WTC11 (cell line): ENCODE measurements around the gene ATP6V0D1. TPM values are rescaled to one million over a fixed set of nuclear protein-coding genes. Genes with fewer than 3 reads are reported as not detected.

Experiments used
- ATAC-seq: fragments of 200-7000 bp; cut with Tn5 transposase; 2 replicates; pipeline ENCODE4 v1.10.0; 2021; ENCODE audit warnings: mild to moderate bottlenecking, moderate library complexity
- CTCF ChIA-PET: fragments of 300-600 bp; sonication (Branson Sonifier 250); formaldehyde crosslinking; loops from one replicate; lab custom pipeline; 2021; ENCODE audit warnings: antibody characterized with exemption; lab: Charles Lee
- POLR2A ChIA-PET: fragments of 350-600 bp; sonication (Branson Sonifier 250); formaldehyde crosslinking; loops from one replicate; lab custom pipeline; 2021; ENCODE audit warnings: antibody characterized with exemption; lab: Charles Lee
- DNase-seq: peaks from one replicate; pipeline ENCODE4 v3.0.0; 2021; ENCODE audit warnings: low spot score
- H3K27ac Mint-ChIP-seq: 2 replicates; pipeline ENCODE4 v1.8.0; 2021; ENCODE audit warnings: mixed read lengths
- H3K27me3 Mint-ChIP-seq: 2 replicates; pipeline ENCODE4 v1.8.0; 2021; ENCODE audit warnings: low read depth, mild to moderate bottlenecking, moderate library complexity, mixed read lengths
- H3K36me3 Mint-ChIP-seq: 2 replicates; pipeline ENCODE4 v1.8.0; 2021; ENCODE audit warnings: mixed read lengths
- H3K4me1 Mint-ChIP-seq: 2 replicates; pipeline ENCODE4 v1.8.0; 2022; ENCODE audit warnings: mixed read lengths
- H3K4me3 Mint-ChIP-seq: 2 replicates; pipeline ENCODE4 v1.8.0; 2021; ENCODE audit warnings: mild to moderate bottlenecking, moderate library complexity, mixed read lengths
- H3K9me3 Mint-ChIP-seq: 2 replicates; pipeline ENCODE4 v1.8.0; 2021; ENCODE audit warnings: mixed read lengths
- AR ChIP-seq: fragments of 250-450 bp; sonication (Bioruptor Pico); IDR thresholded peaks from 2 replicates; pipeline ENCODE4 v1.9.0; 2021; ENCODE audit warnings: mild to moderate bottlenecking
- MXD4 ChIP-seq: fragments of 250-450 bp; sonication (Bioruptor Pico); IDR thresholded peaks from 2 replicates; pipeline ENCODE4 v1.8.0; 2021; ENCODE audit warnings: mild to moderate bottlenecking, moderate library complexity, borderline replicate concordance
- OVOL2 ChIP-seq: fragments of 250-450 bp; sonication (Bioruptor Pico); IDR thresholded peaks from 2 replicates; pipeline ENCODE4 v1.9.0; 2021; ENCODE audit warnings: mild to moderate bottlenecking, borderline replicate concordance
- STAT6 ChIP-seq: sonication (generic); formaldehyde crosslinking; conservative IDR thresholded peaks from 2 replicates; pipeline ENCODE4 v1.8.1; 2023; ENCODE audit warnings: mild to moderate bottlenecking, low read depth, missing genetic modification reagents, moderate library complexity
- TCF7 ChIP-seq: sonication (generic); formaldehyde crosslinking; IDR thresholded peaks from 2 replicates; pipeline ENCODE4 v1.8.0; 2022; ENCODE audit warnings: mild to moderate bottlenecking, low read depth, missing genetic modification reagents, moderate library complexity
- ZNF317 ChIP-seq: sonication (generic); formaldehyde crosslinking; IDR thresholded peaks from 2 replicates; pipeline ENCODE4 v1.8.1; 2023; ENCODE audit warnings: low read depth, mild to moderate bottlenecking, moderate library complexity, missing genetic modification reagents, borderline replicate concordance
- total RNA-seq: library from RNA; stranded (reverse); gene quantifications from 3 replicates; pipeline ENCODE4 v1.2.3, GENCODE V29; 2021
- TF ChIP-seq, protein P1 (sequence below): sonication (generic); formaldehyde crosslinking; IDR thresholded peaks from 2 replicates; pipeline ENCODE4 v1.8.1; 2022; ENCODE audit warnings: missing genetic modification reagents, borderline replicate concordance
- TF ChIP-seq, protein P2 (sequence below): sonication (generic); formaldehyde crosslinking; IDR thresholded peaks from 2 replicates; pipeline ENCODE4 v1.8.0; 2023; ENCODE audit warnings: mild to moderate bottlenecking, missing genetic modification reagents
- TF ChIP-seq, protein P3 (sequence below): sonication (generic); formaldehyde crosslinking; IDR thresholded peaks from 2 replicates; pipeline ENCODE4 v1.8.1; 2023; ENCODE audit warnings: mild to moderate bottlenecking, missing genetic modification reagents, borderline replicate concordance

Gene ATP6V0D1
- total RNA-seq, 1 experiment from 2014 or later: 44.1 TPM

GRCh38 chr16:67516296-67517154 is 35.6 kb upstream of the ATP6V0D1 start:
- Mint-ChIP-seq H3K4me3 (no peak overlapping the region), H3K4me1 (no peaks in the 10 kb centered on the region), H3K27me3 (peaks cover 50% of the 10 kb centered on the region), H3K9me3 (no peaks in the 10 kb centered on the region), H3K27ac (no peak overlapping the region), H3K36me3 (no peaks in the 10 kb centered on the region)
- POLR2A ChIA-PET: no interaction called here
- CTCF ChIA-PET: interaction anchor here (1.0 to 5.8 kb wide), 10 partner anchors 9 to 368 kb away, joined by 3 to 70 read pairs (median 4); partner anchors contain the start of gene ATP6V0D1
- DNase-seq (no peak), ATAC-seq (no peak)
- TF ChIP-seq AR (CRISPR knock-in tag): no peak
- TF ChIP-seq STAT6 (CRISPR knock-in tag): no peak
- TF ChIP-seq, protein P1, sequence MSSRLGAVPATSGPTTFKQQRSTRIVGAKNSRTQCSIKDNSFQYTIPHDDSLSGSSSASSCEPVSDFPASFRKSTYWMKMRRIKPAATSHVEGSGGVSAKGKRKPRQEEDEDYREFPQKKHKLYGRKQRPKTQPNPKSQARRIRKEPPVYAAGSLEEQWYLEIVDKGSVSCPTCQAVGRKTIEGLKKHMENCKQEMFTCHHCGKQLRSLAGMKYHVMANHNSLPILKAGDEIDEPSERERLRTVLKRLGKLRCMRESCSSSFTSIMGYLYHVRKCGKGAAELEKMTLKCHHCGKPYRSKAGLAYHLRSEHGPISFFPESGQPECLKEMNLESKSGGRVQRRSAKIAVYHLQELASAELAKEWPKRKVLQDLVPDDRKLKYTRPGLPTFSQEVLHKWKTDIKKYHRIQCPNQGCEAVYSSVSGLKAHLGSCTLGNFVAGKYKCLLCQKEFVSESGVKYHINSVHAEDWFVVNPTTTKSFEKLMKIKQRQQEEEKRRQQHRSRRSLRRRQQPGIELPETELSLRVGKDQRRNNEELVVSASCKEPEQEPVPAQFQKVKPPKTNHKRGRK (CRISPR knock-in tag): no peak
- TF ChIP-seq, protein P2, sequence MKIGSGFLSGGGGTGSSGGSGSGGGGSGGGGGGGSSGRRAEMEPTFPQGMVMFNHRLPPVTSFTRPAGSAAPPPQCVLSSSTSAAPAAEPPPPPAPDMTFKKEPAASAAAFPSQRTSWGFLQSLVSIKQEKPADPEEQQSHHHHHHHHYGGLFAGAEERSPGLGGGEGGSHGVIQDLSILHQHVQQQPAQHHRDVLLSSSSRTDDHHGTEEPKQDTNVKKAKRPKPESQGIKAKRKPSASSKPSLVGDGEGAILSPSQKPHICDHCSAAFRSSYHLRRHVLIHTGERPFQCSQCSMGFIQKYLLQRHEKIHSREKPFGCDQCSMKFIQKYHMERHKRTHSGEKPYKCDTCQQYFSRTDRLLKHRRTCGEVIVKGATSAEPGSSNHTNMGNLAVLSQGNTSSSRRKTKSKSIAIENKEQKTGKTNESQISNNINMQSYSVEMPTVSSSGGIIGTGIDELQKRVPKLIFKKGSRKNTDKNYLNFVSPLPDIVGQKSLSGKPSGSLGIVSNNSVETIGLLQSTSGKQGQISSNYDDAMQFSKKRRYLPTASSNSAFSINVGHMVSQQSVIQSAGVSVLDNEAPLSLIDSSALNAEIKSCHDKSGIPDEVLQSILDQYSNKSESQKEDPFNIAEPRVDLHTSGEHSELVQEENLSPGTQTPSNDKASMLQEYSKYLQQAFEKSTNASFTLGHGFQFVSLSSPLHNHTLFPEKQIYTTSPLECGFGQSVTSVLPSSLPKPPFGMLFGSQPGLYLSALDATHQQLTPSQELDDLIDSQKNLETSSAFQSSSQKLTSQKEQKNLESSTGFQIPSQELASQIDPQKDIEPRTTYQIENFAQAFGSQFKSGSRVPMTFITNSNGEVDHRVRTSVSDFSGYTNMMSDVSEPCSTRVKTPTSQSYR (CRISPR knock-in tag): no peak
- no peak for TF ChIP-seq TCF7
- no peak for TF ChIP-seq MXD4
- TF ChIP-seq OVOL2 (CRISPR knock-in tag): no peak
- no peak for TF ChIP-seq ZNF317 (CRISPR knock-in tag)
- TF ChIP-seq, protein P3, sequence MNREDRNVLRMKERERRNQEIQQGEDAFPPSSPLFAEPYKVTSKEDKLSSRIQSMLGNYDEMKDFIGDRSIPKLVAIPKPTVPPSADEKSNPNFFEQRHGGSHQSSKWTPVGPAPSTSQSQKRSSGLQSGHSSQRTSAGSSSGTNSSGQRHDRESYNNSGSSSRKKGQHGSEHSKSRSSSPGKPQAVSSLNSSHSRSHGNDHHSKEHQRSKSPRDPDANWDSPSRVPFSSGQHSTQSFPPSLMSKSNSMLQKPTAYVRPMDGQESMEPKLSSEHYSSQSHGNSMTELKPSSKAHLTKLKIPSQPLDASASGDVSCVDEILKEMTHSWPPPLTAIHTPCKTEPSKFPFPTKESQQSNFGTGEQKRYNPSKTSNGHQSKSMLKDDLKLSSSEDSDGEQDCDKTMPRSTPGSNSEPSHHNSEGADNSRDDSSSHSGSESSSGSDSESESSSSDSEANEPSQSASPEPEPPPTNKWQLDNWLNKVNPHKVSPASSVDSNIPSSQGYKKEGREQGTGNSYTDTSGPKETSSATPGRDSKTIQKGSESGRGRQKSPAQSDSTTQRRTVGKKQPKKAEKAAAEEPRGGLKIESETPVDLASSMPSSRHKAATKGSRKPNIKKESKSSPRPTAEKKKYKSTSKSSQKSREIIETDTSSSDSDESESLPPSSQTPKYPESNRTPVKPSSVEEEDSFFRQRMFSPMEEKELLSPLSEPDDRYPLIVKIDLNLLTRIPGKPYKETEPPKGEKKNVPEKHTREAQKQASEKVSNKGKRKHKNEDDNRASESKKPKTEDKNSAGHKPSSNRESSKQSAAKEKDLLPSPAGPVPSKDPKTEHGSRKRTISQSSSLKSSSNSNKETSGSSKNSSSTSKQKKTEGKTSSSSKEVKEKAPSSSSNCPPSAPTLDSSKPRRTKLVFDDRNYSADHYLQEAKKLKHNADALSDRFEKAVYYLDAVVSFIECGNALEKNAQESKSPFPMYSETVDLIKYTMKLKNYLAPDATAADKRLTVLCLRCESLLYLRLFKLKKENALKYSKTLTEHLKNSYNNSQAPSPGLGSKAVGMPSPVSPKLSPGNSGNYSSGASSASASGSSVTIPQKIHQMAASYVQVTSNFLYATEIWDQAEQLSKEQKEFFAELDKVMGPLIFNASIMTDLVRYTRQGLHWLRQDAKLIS (CRISPR knock-in tag): no peak
